CD1c-positive myeloid dendritic cell (primary cell): Measurements from ENCODE around the gene ATAT1.
A peak's percentile ranks its signal among the peaks of the same experiment; 100 is the strongest.

Source experiments
- DNase-seq: peaks from one replicate; pipeline ENCODE4 v3.0.0-alpha.2; 2016; ENCODE audit errors: extremely low spot score

ATAT1 gene

GRCh38 chr6:30626484-30627366, at the start of gene ATAT1:
Gene ATAT1, plus strand, starts transcription at chr6:30626874.
- peak; percentile 90 for DNase-seq

DNA sequence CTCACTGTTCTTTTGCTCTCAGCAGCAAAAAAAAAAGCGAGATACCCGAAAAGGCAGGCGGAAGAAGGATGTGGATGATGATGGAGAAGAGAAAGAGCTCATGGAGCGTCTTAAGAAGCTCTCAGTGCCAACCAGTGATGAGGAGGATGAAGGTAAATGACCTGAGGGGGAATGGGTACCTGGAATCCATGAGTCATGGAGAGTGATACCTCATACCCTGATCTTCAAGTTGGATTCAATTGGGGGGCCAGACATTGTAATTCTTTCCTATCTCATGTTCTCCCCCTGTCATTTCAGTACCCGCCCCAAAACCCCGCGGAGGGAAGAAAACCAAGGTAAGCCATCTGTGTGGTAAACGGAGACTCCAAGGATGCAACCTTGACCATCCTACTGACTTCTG, 48.6 kb upstream of the ATAT1 start:
- no peak for DNase-seq

DNA sequence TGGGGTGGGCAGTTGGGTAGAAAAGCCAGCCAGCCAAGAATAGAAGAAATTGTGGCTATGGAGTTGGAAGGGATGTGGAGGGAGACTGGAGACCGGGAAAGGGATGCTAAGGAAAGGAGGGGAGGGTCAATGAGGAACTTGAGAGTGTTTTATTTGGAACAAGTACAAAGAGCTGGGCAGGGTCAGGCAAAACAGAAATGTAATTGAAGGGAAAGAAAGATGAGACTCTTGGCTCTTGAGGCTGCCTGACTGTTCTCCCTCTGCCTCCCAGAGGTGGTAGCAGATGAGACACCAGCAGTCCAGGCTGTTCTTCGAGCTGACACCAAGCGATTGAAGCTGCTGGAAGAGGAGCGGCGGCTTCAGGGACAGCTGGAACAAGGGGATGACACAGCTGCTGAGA, 42.8 kb upstream of the ATAT1 start:
- no peak for DNase-seq

GRCh38 chr6:30589754-30590358, 36.8 kb upstream of the ATAT1 start:
- no peak for DNase-seq

DNA sequence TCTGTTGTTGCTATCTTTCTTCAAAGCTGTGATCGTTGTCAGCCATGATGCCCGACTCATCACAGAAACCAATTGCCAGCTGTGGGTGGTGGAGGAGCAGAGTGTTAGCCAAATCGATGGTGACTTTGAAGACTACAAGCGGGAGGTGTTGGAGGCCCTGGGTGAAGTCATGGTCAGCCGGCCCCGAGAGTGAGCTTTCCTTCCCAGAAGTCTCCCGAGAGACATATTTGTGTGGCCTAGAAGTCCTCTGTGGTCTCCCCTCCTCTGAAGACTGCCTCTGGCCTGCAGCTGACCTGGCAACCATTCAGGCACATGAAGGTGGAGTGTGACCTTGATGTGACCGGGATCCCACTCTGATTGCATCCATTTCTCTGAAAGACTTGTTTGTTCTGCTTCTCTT, 36.2 kb upstream of the ATAT1 start:
- DNase-seq, result no peak

- no peak for DNase-seq
Observed at GRCh38 chr6:30591008-30591407, 35.7 kb upstream of the ATAT1 start.

DNA sequence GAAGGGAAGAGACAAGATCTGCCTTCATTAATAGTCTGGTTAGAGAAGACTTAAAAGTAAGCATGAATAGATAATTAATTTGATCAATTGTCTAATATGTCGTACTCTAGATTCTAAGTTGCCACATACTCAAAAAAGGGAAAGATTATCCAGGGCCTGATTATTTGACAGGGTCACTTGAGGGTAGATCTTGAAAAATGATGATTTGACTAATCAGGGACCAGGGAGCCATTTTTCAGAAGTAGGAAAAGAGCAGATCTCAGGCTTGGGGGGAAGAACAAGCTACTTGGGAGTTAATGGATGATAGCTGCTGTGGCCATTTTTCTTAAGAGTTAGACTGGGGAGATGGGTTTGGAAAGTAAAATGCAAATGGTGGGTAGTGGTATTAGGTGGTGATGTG, 34.4 kb upstream of the ATAT1 start:
- DNase-seq, result no peak

DNA sequence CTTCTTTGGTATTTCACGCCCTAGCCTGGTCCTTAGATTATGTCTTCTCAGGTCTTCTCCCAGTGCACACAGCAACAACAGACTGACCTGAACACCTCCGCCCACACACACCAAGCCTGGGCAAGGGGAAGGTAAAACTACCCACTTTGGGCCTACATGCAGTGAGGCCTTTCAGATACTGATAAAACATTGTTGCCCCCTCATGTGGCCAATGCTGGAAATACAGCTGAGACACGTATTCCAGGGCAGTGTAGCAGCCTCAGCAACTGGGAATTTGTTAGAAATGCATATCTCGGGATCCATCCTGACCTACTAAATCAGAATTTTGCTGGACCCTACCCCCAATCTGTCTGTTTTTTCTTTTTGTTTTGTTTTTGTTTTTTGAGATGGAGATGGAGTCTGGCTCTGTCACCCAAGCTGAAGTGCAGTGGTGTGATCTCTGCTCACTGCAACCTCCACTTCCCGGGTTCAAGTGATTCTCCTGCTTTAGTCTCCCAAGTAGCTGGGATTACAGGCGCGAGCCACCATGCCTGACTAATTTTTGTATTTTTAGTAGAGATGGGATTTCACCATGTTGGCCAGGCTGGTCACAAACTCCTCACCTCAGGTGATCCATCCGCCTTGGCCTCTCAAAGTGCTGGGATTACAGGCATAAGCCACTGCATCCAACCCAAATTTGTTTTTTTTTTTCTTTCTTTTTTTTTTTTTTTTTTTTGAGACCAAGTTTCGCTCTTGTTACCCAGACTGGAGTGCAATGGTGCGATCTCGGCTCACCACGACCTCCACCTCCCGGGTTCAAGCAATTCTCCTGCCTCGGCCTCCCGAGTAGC, 29.1 kb upstream of the ATAT1 start:
- peak; percentile 85 for DNase-seq

- DNase-seq, result no peak
Observed at GRCh38 chr6:30598912-30599624, 27.6 kb upstream of the ATAT1 start.

DNA sequence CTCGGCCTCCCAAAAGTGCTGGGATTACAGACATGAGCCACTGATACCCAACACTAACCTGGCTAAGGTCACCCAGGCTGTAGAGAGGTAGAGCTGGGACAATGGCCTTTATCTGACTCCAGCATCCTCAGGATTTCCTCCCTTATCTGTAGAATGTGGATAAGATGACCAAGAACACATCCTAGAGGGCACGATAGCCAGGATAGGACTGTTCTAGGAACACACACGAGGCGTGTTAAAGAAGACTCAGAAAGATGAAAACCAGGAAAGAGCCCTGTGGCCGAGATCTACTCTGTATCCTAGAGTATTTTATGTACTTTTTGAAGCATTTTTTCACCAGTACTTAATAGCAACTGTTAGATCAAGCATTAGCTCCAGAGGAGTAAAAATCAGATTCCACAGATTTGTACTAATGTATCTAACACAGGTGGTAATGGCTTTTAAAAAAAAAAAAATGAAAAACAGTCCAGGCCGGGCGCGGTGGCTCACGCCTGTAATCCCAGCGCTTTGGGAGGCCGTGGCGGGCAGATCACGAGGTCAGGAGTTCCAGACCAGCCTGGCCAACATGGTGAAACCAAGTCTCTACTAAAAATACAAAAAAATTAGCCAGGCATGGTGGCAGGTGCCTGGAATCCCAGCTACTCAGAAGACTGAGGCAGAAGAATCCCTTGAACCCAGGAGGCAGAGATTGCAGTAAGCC, 26.9 kb upstream of the ATAT1 start:
- no peak for DNase-seq

DNA sequence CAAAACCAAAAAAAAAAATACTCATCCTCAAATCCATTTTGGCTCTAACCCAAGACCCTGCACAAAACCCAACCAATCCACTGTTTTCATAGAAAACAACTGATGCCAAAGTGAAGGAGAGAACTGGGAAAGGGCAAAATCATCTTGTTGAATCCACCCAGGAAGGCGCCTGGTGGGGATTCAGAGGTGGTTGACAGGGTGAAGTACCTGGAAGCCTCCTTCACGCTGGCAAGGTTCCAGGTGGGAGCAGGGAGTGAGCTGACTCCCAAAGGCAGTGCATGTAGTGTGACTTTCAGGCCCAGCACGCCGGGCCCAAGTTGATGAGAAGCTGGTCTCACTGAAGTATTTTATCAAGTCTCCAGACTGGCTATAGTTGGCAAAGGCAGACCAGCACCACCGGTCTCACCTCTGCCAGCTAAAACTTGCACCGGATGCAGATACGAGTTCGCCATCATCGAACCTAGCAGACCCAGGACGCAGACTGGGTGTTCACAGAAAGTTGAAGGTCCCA, 26.2 kb upstream of the ATAT1 start:
- DNase-seq, result no peak

- no peak for DNase-seq
Observed at GRCh38 chr6:30601436-30601814, 25.2 kb upstream of the ATAT1 start.

DNA sequence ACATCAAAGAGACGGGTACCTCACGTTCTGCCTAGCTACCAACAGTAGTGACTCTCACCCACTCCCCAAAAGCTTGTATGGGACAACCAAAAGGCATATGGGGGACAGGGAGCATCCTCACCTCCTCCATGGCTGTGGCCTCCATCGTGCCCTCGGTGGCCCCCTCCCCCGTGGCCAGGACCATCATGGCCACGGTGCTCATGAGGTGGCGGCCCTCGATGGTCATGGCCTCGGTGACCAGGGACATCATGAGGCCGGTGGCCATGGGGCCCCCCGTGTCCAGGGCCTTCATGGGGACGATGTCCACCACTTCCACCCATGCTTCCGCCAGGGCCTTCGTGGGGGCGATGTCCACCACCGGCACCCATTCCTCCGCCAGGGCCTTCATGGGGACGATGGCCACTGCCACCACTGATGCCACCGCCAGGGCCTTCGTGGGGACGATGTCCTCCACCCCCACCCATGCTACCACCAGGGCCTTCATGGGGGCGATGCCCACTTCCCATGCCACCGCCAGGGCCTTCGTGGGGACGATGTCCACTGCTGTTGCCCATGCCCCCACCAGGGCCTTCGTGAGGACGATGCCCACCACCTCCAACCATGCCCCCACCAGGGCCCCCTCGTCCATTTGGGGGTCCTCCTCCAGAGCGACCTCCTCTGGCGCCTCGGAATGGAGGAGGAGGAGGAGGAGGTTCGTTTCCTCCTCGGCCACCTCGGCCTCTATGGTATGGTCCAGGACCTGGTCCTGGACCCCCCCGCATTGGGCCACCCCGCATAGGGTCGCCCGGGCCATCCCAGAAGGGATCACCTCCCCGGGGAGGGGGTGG, 24.6 kb upstream of the ATAT1 start:
- DNase-seq, result no peak

DNA sequence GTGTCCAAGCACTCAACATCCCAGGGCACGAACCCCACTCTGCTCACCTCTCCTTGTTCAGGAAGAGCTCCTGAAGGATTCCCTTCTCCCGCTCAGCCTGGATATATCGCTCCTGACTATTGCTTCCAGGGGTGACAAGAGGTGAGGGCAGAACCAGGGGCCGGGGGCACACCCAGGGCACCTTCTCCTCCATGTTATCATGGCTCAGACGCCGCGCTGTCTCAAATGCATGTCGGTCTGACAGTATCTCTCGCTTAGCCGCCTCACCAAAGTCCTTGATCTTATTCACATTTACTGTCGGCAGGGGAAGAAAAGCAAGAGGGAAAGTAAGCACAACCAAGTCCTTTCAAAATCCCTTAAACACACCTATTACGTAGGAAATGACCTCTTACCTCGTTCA, 22.7 kb upstream of the ATAT1 start:
- DNase-seq, result no peak

DNA sequence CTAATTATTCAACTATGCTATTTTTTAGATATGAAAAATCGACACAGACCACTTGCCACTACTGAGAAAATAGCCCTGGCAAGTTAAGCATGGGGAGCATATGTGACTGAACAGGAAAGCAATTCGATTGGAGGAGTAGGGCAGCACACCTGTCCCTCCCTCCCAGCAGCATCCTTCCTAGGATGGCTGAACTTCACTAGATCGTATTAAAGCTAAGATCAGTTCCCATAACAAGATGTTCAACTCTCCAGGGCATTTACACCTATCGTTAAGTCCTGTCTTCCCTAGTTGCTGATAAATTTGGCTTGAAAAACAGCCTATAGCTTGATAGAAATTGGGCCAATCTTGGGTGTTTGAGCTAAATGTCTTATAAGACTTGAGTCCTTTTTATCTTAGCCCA, 16.6 kb upstream of the ATAT1 start:
- DNase-seq, result no peak

- DNase-seq, result no peak
Observed at GRCh38 chr6:30611150-30611855, 15.4 kb upstream of the ATAT1 start.

DNA sequence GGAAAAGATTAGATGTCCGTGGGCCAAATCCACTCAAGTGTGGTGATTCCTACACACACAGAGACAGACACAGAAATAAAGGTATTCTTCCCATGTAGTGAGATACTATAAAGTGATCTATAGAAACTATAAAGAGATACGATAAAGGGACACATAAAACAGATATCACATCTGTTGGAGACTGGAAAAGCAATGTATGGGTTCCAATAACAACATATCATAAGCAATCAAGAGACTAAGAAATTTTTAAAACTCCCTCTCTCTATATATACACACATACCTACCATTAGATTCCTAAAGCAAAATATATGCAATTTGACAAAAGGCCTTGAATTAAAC, 14.8 kb upstream of the ATAT1 start:
- no peak for DNase-seq

GRCh38 chr6:30612213-30612612, 14.5 kb upstream of the ATAT1 start:
- no peak for DNase-seq

GRCh38 chr6:30612687-30613248, 13.9 kb upstream of the ATAT1 start:
- no peak for DNase-seq
